Head of caudate nucleus (tissue), 42 donors: Measurements from ENCODE around the gene RERGL.
"Not testable (repeated sequence)": the region's sequence is repeated elsewhere in the genome, so short reads cannot be mapped to it uniquely, and the experiment has no call there.

Experiments
- DNase-seq, 42 donors: peaks; one replicate each; pipeline versions ENCODE4 v3.0.0 to v3.0.0-alpha.2; 2020 to 2021; ENCODE audit warnings: mixed read lengths in 7 of 42
- intact Hi-C: fragments of 100-400 bp; cut with DNase I; formaldehyde crosslinking; loops from one replicate; pipeline ENCODE4 v1.15.0; 2022

RERGL gene

DNA sequence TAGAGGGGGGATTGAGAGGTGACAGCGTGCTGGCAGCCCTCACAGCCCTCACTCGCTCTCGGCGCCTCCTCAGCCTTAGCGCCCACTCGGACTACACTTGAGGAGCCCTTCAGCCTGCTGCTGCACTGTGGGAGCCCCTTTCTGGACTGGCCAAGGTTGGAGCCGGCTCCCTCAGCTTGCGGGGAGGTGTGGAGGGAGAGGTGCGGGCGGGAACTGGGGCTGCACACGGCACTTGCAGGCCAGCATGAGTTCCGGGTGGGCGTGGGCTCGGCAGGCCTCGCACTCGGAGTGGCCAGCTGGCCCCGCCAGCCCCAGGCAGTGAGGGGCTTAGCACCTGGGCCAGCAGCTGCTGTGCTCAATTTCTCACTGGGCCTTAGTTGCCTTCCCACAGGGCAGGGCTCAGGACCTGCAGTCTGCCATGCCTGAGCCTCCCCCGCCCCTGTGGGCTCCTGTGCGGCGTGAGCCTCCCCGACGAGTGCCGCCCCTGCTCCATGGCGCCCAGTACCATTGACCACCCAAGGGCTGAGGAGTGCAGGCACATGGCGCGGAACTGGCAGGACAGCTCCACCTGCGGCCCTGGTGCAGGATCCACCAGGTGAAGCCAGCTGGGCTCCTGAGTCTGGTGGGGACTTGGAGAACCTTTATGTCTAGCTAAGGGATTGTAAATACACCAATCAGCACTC, 49.8 kb downstream of the RERGL start:
- intact Hi-C loops, DNase-seq: not testable (repeated sequence)
